NB4 (cell line): ENCODE data around the gene AHR.

Source experiments
- MYC ChIP-seq: IDR thresholded peaks from 2 replicates; pipeline ENCODE4 v1.6.1; 2011; ENCODE audit warnings: low read depth, low read length
- POLR2A ChIP-seq: IDR thresholded peaks from 2 replicates; pipeline ENCODE4 v1.6.1; 2011; ENCODE audit warnings: mild to moderate bottlenecking; ENCODE audit not compliant: insufficient read length; ENCODE audit errors: extremely low read depth
- TF ChIP-seq, protein P1 (sequence below): IDR thresholded peaks from one replicate; pipeline ENCODE4 v1.5.1; 2012; ENCODE audit warnings: low read depth, low read length
- TF ChIP-seq, protein P2 (sequence below): IDR thresholded peaks from 2 replicates; pipeline ENCODE4 v1.6.1; 2011; ENCODE audit warnings: low read depth, low read length

DNA sequence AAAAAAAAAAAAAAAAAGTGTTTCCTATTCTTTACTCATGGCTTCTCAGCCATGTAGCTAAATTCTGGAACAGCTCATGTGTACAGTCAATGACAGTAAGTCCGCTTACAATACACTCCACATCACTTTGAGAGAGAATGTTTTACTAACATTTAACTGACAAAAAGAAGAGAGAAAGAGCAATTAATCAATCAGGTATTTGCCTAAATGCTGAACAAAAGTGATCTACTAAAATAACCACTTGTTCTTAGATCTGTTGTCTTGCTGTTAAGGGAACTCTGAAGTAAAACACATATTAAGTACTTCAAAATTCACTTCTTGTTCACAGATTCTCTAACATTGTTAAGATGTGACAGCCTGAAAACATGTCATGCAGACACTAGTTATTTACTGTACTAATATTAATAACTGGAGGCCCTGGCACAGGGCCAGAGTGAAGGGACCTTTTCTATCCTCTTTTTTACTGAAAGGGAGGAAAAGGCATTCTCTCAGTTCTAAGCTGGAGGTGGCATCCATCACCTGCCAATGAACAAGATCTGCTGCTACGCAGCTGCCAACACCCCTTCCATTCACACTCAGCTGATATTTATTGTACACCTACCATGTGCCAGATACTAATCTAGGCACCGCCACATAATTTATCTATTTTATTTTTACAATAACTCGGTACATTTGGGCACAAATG lies 72.6 kb downstream of the AHR start:
- TF ChIP-seq, protein P1, sequence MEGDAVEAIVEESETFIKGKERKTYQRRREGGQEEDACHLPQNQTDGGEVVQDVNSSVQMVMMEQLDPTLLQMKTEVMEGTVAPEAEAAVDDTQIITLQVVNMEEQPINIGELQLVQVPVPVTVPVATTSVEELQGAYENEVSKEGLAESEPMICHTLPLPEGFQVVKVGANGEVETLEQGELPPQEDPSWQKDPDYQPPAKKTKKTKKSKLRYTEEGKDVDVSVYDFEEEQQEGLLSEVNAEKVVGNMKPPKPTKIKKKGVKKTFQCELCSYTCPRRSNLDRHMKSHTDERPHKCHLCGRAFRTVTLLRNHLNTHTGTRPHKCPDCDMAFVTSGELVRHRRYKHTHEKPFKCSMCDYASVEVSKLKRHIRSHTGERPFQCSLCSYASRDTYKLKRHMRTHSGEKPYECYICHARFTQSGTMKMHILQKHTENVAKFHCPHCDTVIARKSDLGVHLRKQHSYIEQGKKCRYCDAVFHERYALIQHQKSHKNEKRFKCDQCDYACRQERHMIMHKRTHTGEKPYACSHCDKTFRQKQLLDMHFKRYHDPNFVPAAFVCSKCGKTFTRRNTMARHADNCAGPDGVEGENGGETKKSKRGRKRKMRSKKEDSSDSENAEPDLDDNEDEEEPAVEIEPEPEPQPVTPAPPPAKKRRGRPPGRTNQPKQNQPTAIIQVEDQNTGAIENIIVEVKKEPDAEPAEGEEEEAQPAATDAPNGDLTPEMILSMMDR = no peak
- TF ChIP-seq POLR2A = no peak
- TF ChIP-seq, protein P2, sequence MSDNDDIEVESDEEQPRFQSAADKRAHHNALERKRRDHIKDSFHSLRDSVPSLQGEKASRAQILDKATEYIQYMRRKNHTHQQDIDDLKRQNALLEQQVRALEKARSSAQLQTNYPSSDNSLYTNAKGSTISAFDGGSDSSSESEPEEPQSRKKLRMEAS = no peak
- TF ChIP-seq MYC = no peak
